GM19238 (cell line): ENCODE data around the gene BRINP3.
"Not testable (repeated sequence)": the region's sequence is repeated elsewhere in the genome, so short reads cannot be mapped to it uniquely, and the experiment has no call there.

Experiments used
- DNase-seq: peaks from one replicate; pipeline ENCODE4 v3.0.0; 2011; ENCODE audit warnings: low spot score; ENCODE audit not compliant: insufficient read length

The BRINP3 gene

DNA sequence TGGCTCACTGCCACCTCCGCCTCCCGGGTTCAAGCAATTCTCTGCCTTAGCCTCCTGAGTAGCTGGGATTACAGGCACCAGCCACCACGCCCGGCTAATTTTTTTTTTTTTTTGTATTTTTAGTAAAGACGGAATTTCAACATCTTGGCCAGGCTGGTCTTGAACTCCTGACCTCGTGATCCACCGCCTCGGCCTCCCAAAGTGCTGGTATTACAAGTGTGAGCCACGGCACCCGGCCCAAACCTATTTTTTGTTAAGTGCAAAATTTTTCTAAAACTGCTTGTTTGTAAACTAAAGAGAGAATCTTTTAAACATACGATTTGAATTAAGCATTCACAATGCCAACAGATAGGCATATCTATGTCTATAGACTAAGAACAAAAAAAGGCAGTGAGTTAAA lies 357.1 kb downstream of the BRINP3 start:
- not testable (repeated sequence) for DNase-seq

DNA sequence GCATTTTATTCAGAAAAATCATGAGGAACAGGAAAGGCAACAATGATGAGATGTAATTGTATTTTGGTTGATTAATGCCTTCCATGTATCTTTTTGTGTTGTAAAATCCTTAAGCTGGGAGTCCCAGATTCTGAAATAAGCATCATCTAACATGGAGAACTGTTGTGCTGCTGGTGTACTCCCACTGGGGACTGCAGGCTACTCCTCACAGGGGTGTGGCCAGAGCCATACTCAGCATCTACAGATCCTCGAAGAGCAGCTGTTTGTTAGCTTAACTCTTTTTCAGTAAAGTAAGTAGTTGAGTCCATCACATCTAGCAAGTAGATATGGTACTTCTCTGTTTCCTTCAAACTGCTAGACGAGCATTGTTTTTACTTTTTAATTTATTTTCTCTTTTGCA lies 358.0 kb downstream of the BRINP3 start:
- DNase-seq = no peak

GRCh38 chr1:190116921-190117320 lies 360.7 kb downstream of the BRINP3 start:
- no peak for DNase-seq

DNA sequence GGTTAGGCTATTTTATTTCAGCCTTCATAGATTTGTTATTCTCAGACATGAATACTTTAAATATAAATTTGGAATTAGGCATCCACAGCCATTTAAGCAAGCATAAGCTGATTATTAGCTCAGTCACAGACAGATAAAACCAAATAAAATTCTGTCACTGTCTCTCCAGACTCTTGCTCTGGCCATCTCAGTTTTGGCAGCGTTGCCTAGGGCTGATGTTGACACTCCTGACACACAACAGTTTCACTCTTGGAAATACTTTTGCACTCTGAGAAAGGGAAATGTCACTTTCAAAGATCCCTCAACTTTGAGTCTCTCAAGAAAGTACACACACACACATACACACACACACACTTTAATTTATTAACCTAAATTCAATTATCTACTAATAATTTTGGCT lies 372.7 kb downstream of the BRINP3 start:
- DNase-seq = no peak

- DNase-seq = no peak
Observed at GRCh38 chr1:190102757-190103326, 374.8 kb downstream of the BRINP3 start.

DNA sequence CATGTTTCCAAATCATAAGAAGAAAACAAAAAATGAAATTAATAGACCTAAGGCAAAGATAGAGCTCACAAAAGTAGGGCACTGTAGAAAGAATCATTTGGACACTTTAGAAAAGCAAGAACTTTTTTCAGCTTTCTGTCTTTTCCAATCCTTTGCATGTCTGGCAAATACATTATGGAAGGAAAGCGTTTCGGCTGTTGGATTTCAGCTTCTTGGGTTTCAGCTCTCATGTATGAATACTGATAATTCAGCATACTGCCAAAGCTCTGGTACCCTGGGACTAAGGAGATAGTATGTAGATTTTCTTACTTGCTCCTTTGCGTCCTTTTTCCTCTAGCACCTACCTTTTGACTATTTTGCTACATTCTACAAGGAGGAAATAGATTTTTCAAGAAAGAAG lies 375.9 kb downstream of the BRINP3 start:
- no peak for DNase-seq

- DNase-seq = no peak
Observed at GRCh38 chr1:190098756-190099155, 378.9 kb downstream of the BRINP3 start.

GRCh38 chr1:190098107-190098506 lies 379.6 kb downstream of the BRINP3 start:
- DNase-seq = no peak

GRCh38 chr1:190095596-190095995 lies 382.1 kb downstream of the BRINP3 start:
- DNase-seq = no peak

DNA sequence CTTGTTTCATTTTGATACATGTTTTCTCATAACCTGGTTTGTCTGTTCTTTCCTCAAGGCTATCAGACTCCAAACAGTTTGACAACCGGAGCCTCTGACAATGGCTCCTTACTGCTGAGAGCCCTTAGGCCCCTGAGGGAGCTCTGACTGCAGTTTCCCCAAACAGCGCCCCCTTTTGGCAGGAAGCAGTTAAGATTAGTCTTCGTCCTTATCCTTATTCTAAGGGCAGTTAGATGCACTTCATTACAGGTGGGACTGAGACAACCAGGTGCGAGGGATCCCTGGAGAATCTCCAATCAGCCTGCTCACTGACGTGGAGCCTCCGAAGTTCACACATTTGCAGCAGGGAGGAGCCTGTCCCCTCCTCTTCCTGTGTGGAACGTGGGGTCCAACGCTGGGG lies 393.1 kb downstream of the BRINP3 start:
- no peak for DNase-seq

GRCh38 chr1:190068304-190068703 lies 409.4 kb downstream of the BRINP3 start:
- no peak for DNase-seq

- no peak for DNase-seq
Observed at GRCh38 chr1:190067592-190067991, 410.1 kb downstream of the BRINP3 start.

DNA sequence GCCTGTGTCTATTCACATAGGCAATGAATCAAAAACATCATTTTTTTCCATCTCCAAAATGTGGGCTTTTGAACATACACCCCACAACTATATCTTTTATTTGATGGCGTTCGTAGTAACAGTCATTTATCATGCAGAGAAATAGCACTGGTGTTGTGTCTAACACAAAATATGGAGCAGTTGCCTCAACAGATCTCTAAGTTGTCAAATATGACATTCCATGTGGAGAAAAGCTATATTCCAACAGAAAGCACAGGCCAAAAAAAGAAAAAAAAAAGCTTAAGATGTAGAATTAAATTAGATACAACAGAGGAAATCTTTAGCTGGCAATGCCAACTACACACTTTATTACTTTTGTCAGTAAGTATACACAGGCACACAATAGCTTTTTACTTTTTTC lies 411.7 kb downstream of the BRINP3 start:
- DNase-seq = no peak

GRCh38 chr1:190049314-190049713 lies 428.4 kb downstream of the BRINP3 start:
- no peak for DNase-seq
